Endometrium (tissue), 2 donors: ENCODE results near the gene RALGAPB.

ENCODE experiments used
- FAIRE-seq: peaks from 2 replicates; lab custom pipeline; 2012; peaks lifted over from hg19 to GRCh38; lab: Jason Lieb, UNC
- donor health status: control.
- donor health status: control.

The RALGAPB gene

GRCh38 chr20:38547288-38548085 lies 74.8 kb downstream of the RALGAPB start:
- FAIRE-seq, result no peak

- FAIRE-seq, result no peak
These were observed 75.9 kb downstream of the RALGAPB start for GRCh38 chr20:38548356-38549083.

- no peak for FAIRE-seq
These were observed 77.6 kb downstream of the RALGAPB start for GRCh38 chr20:38550274-38550673.

- no peak for FAIRE-seq
These were observed 78.5 kb downstream of the RALGAPB start for GRCh38 chr20:38551056-38551626.

GRCh38 chr20:38554986-38555385 lies 82.3 kb downstream of the RALGAPB start:
- no peak for FAIRE-seq

GRCh38 chr20:38555395-38555794 lies 82.8 kb downstream of the RALGAPB start:
- no peak for FAIRE-seq

- no peak for FAIRE-seq
These were observed 84.5 kb downstream of the RALGAPB start for GRCh38 chr20:38557174-38557573.

GRCh38 chr20:38558596-38559360 lies 86.1 kb downstream of the RALGAPB start:
- no peak for FAIRE-seq

- FAIRE-seq, result no peak
These were observed 87.1 kb downstream of the RALGAPB start for GRCh38 chr20:38559764-38560163.

- FAIRE-seq, result no peak
These were observed 91.3 kb downstream of the RALGAPB start for GRCh38 chr20:38563802-38564431.

GRCh38 chr20:38564680-38565079 lies 92.0 kb downstream of the RALGAPB start:
- FAIRE-seq, result no peak

GRCh38 chr20:38566036-38566598 lies 93.5 kb downstream of the RALGAPB start:
- FAIRE-seq, result no peak

- no peak for FAIRE-seq
These were observed 97.3 kb downstream of the RALGAPB start for GRCh38 chr20:38569747-38570525.

- FAIRE-seq, result no peak
These were observed 100.8 kb downstream of the RALGAPB start for GRCh38 chr20:38573413-38573812.

- FAIRE-seq, result no peak
These were observed 106.7 kb downstream of the RALGAPB start for GRCh38 chr20:38579219-38579910.

GRCh38 chr20:38579921-38580320 lies 107.3 kb downstream of the RALGAPB start:
- FAIRE-seq, result no peak

GRCh38 chr20:38581013-38581412 lies 108.4 kb downstream of the RALGAPB start, which contains the start of gene ADIG:
Gene ADIG, plus strand, starts transcription at chr20:38581197. Its CDS starts 54 bp downstream, at chr20:38581251.
- no peak for FAIRE-seq

GRCh38 chr20:38581830-38582358 lies 109.3 kb downstream of the RALGAPB start:
- no peak for FAIRE-seq

- no peak for FAIRE-seq
These were observed 110.7 kb downstream of the RALGAPB start for GRCh38 chr20:38583306-38583705.
